Peyer's patch (tissue), 4 donors: ENCODE measurements around the gene ASCL5.

ENCODE experiments used
- POLR2A ChIP-seq, 2 donors: fragments of 450-650 bp; IDR thresholded peaks; one replicate each; pipeline ENCODE4 v1.5.1; 2017; ENCODE audit warnings: antibody characterized with exemption in 2 of 2, mild to moderate bottlenecking in 2 of 2, moderate library complexity in 2 of 2
- TF ChIP-seq, protein P1 (sequence below), 6 experiments: fragments of 450-650 bp in 4 of 6; fragments of 200-600 bp in 2 of 6; sonication (generic) in 1 of 6; IDR thresholded peaks; one replicate each; pipeline ENCODE4 v1.5.1; 2017 to 2019; ENCODE audit warnings: antibody characterized with exemption in 6 of 6, mild to moderate bottlenecking in 3 of 6, moderate library complexity in 1 of 6

DNA sequence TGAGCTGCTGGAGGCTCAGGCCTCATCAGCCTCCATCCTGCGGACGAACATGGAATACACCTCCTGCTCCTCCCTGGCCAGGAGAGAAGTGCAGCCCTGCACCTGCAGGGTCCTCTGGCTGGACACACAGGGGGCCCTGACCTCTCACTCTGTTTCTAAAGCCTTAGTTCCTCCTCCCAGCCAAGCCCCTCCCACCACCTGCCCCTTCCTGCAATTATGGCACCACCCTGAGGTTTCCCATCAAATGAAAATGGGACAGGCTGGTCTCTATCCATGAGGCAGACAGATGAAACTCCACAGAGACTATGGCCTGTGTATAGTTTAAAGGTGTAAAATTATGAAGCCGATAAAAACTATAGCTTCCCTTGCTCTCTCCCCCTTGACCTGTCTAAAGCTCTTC is 57.3 kb downstream of the ASCL5 start:
- TF ChIP-seq POLR2A (IDR thresholded peaks at IDR 0.05): no peak
- TF ChIP-seq, protein P1, sequence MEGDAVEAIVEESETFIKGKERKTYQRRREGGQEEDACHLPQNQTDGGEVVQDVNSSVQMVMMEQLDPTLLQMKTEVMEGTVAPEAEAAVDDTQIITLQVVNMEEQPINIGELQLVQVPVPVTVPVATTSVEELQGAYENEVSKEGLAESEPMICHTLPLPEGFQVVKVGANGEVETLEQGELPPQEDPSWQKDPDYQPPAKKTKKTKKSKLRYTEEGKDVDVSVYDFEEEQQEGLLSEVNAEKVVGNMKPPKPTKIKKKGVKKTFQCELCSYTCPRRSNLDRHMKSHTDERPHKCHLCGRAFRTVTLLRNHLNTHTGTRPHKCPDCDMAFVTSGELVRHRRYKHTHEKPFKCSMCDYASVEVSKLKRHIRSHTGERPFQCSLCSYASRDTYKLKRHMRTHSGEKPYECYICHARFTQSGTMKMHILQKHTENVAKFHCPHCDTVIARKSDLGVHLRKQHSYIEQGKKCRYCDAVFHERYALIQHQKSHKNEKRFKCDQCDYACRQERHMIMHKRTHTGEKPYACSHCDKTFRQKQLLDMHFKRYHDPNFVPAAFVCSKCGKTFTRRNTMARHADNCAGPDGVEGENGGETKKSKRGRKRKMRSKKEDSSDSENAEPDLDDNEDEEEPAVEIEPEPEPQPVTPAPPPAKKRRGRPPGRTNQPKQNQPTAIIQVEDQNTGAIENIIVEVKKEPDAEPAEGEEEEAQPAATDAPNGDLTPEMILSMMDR (IDR thresholded peaks at IDR 0.05): no peak
